OCI-LY7 (cell line): ENCODE measurements around the gene KCNIP4. TPM values are rescaled to one million over a fixed set of nuclear protein-coding genes. Genes with fewer than 3 reads are reported as not detected.

Experiments
- BruUV-seq: library from RNA; stranded (reverse); fragments of 400-500 nt; replicated peaks from 2 replicates; lab custom pipeline; 2021; lab: Mats Ljungman, UMichigan
- CTCF ChIA-PET: fragments of 300-600 bp; sonication (Branson Sonifier 250); formaldehyde crosslinking; loops from one replicate; lab custom pipeline; 2022; ENCODE audit warnings: antibody characterized with exemption; ENCODE audit not compliant: unreplicated experiment; lab: Charles Lee
- POLR2A ChIA-PET: fragments of 300-600 bp; sonication (Branson Sonifier 250); formaldehyde crosslinking; loops from one replicate; lab custom pipeline; 2022; ENCODE audit warnings: antibody characterized with exemption; lab: Charles Lee
- DNase-seq: peaks from one replicate; pipeline ENCODE4 v3.0.0-alpha.2; 2015; ENCODE audit warnings: low spot score
- H2AFZ ChIP-seq: fragments of 200-600 bp; sonication (generic), shearing (Covaris generic); 2 replicates; pipeline ENCODE4 v1.6.1; 2014; ENCODE audit warnings: mild to moderate bottlenecking, antibody characterized with exemption, low read length, moderate library complexity
- H3K27ac ChIP-seq: fragments of 200-600 bp; sonication (generic); 2 replicates; pipeline ENCODE4 v1.5.1; 2014; ENCODE audit warnings: mixed run types, low read depth, mild to moderate bottlenecking, moderate library complexity, low read length, inconsistent platforms; ENCODE audit not compliant: poor library complexity, severe bottlenecking
- H3K36me3 ChIP-seq: fragments of 200-600 bp; sonication (generic); 2 replicates; pipeline ENCODE4 v1.6.1; 2014; ENCODE audit warnings: mild to moderate bottlenecking, antibody characterized with exemption, low read length, moderate library complexity, mixed read lengths; ENCODE audit not compliant: insufficient read depth
- H3K4me1 ChIP-seq: fragments of 200-600 bp; sonication (generic); 2 replicates; pipeline ENCODE4 v1.5.1; 2014; ENCODE audit warnings: mild to moderate bottlenecking, low read length; ENCODE audit not compliant: insufficient read depth, poor library complexity, severe bottlenecking
- H3K4me2 ChIP-seq: fragments of 200-600 bp; sonication (generic); 2 replicates; pipeline ENCODE4 v1.6.1; 2014; ENCODE audit warnings: mild to moderate bottlenecking, low read length
- H3K4me3 ChIP-seq: fragments of 200-600 bp; sonication (generic); 2 replicates; pipeline ENCODE4 v1.5.1; 2014; ENCODE audit warnings: mild to moderate bottlenecking, low read depth, low read length; ENCODE audit not compliant: poor library complexity, severe bottlenecking
- H3K79me2 ChIP-seq: fragments of 200-600 bp; sonication (generic); 2 replicates; pipeline ENCODE4 v1.6.1; 2016; ENCODE audit warnings: low read depth, mild to moderate bottlenecking, low read length, moderate library complexity, mixed read lengths; ENCODE audit not compliant: insufficient read depth
- H3K9me2 ChIP-seq: fragments of 200-600 bp; sonication (generic); 2 replicates; pipeline ENCODE4 v1.6.1; 2016; ENCODE audit warnings: mild to moderate bottlenecking, low read length, mixed read lengths; ENCODE audit not compliant: insufficient read depth
- H3K9me3 ChIP-seq: fragments of 200-600 bp; sonication (generic); 2 replicates; pipeline ENCODE4 v1.6.1; 2014; ENCODE audit warnings: mild to moderate bottlenecking, mixed run types, low read length, mixed read lengths
- H4K20me1 ChIP-seq: fragments of 200-600 bp; sonication (generic); 2 replicates; pipeline ENCODE4 v1.6.1; 2014; ENCODE audit warnings: mild to moderate bottlenecking, antibody characterized with exemption, low read length, moderate library complexity, mixed read lengths; ENCODE audit not compliant: insufficient read depth
- CTCF ChIP-seq: fragments of 200-600 bp; sonication (generic); conservative IDR thresholded peaks from 2 replicates; pipeline ENCODE4 v1.5.1; 2014; ENCODE audit warnings: mild to moderate bottlenecking, antibody characterized with exemption, low read length, moderate library complexity, mixed read lengths
- EZH2phosphoT487 ChIP-seq: fragments of 200-600 bp; sonication (generic); IDR thresholded peaks from 2 replicates; pipeline ENCODE4 v1.6.1; 2018; ENCODE audit warnings: low read depth, borderline replicate concordance, mild to moderate bottlenecking, mixed run types, antibody characterized with exemption, low read length, moderate library complexity, mixed read lengths
- intact Hi-C: fragments of 100-400 bp; cut with micrococcal nuclease; formaldehyde crosslinking; loops from one replicate; pipeline ENCODE4 v1.10.0; 2022; ENCODE audit not compliant: unreplicated experiment
- total RNA-seq, 2 experiments: library from RNA; depleted of rRNA in 1 of 2; stranded (reverse); fragments of >200 nt in 1 of 2; shearing (Covaris generic) in 1 of 2; gene quantifications; 2 replicates each; pipeline ENCODE4 v1.2.3, GENCODE V29; 2014 to 2022

The KCNIP4 gene
- total RNA-seq, 2 experiments from 2014 or later = not detected

GRCh38 chr4:21535898-21536297 lies 412.7 kb downstream of the KCNIP4 start:
- no TSS peak for BruUV-seq
- no peak overlapping the region for H3K4me2 ChIP-seq
- TF ChIP-seq EZH2phosphoT487 (no peak), CTCF (no peak)
- H3K9me2 ChIP-seq = no peaks in the 10 kb centered on the region
- no peaks in the 10 kb centered on the region for H3K79me2 ChIP-seq
- H2AFZ ChIP-seq = no peak overlapping the region
- no peaks in the 10 kb centered on the region for H3K36me3 ChIP-seq
- POLR2A ChIA-PET = no interaction called here
- no peak overlapping the region for H3K27ac ChIP-seq
- H3K4me3 ChIP-seq = no peak overlapping the region
- intact Hi-C loops = no loop called here
- no peak for DNase-seq
- H4K20me1 ChIP-seq = no peaks in the 10 kb centered on the region
- CTCF ChIA-PET = no interaction called here
- H3K4me1 ChIP-seq = no peaks in the 10 kb centered on the region
- no peaks in the 10 kb centered on the region for H3K9me3 ChIP-seq

- Histone ChIP-seq H3K4me3 (no peak overlapping the region), H3K79me2 (no peaks in the 10 kb centered on the region), H2AFZ (no peak overlapping the region), H3K36me3 (no peaks in the 10 kb centered on the region), H3K9me2 (no peaks in the 10 kb centered on the region), H3K4me1 (no peaks in the 10 kb centered on the region), H3K4me2 (no peak overlapping the region), H4K20me1 (no peaks in the 10 kb centered on the region), H3K27ac (no peak overlapping the region), H3K9me3 (no peaks in the 10 kb centered on the region)
- BruUV-seq = no TSS peak
- ChIA-PET POLR2A (interaction anchor here (0.8 kb wide), 1 partner anchor 301 kb away, joined by 5 read pairs; no protein-coding TSS in a partner anchor), CTCF (interaction anchor here (0.5 kb wide), 1 partner anchor 92 kb away, joined by 3 read pairs; no protein-coding TSS in a partner anchor)
- intact Hi-C loops = no loop called here
- DNase-seq = no peak
- TF ChIP-seq CTCF (no peak), EZH2phosphoT487 (no peak)
These were observed 417.5 kb downstream of the KCNIP4 start for GRCh38 chr4:21531048-21531447.

- H3K9me2 ChIP-seq = no peaks in the 10 kb centered on the region
- no peak overlapping the region for H3K4me2 ChIP-seq
- no peak for TF ChIP-seq EZH2phosphoT487
- TF ChIP-seq CTCF = no peak
- no peak overlapping the region for H3K4me3 ChIP-seq
- no peaks in the 10 kb centered on the region for H4K20me1 ChIP-seq
- no peak overlapping the region for H3K27ac ChIP-seq
- no peak overlapping the region for H2AFZ ChIP-seq
- no peaks in the 10 kb centered on the region for H3K79me2 ChIP-seq
- no TSS peak for BruUV-seq
- H3K4me1 ChIP-seq = no peaks in the 10 kb centered on the region
- H3K9me3 ChIP-seq = no peaks in the 10 kb centered on the region
- no peaks in the 10 kb centered on the region for H3K36me3 ChIP-seq
- no peak for DNase-seq
- intact Hi-C loops = no loop called here
- POLR2A ChIA-PET = no interaction called here
- CTCF ChIA-PET = no interaction called here
These were observed 419.4 kb downstream of the KCNIP4 start for GRCh38 chr4:21529214-21529613.
